H1 (cell line): Measurements from ENCODE around the gene CDK4. TPM values are rescaled to one million over a fixed set of nuclear protein-coding genes. Genes with fewer than 3 reads are reported as not detected.

ENCODE experiments used
- CTCF ChIA-PET: fragments of 300-600 bp; sonication (Branson Sonifier 250); formaldehyde crosslinking; loops from one replicate; lab custom pipeline; 2021; ENCODE audit not compliant: partially characterized antibody; lab: Charles Lee
- POLR2A ChIA-PET: fragments of 300-600 bp; sonication (Branson Sonifier 250); formaldehyde crosslinking; loops from one replicate; lab custom pipeline; 2021; ENCODE audit warnings: inconsistent platforms; ENCODE audit not compliant: partially characterized antibody; lab: Charles Lee
- DNase-seq, 2 experiments: peaks; one replicate each; pipeline versions ENCODE4 v3.0.0 to v3.0.0-alpha.2; 2010 to 2022; ENCODE audit warnings: low spot score in 2 of 2, low read depth in 1 of 2, mixed read lengths in 1 of 2
- FAIRE-seq: peaks from 2 replicates; lab custom pipeline; 2011; peaks lifted over from hg19 to GRCh38; lab: Jason Lieb, UNC
- H2AFZ ChIP-seq: 2 replicates; pipeline ENCODE4 v1.8.1; 2012; ENCODE audit warnings: low read length, inconsistent platforms
- H2AK5ac ChIP-seq: 2 replicates; pipeline ENCODE4 v1.6.1; 2013; ENCODE audit warnings: low read depth, low read length
- H2BK120ac ChIP-seq: replicated peaks from 2 replicates; pipeline ENCODE3; 2013; ENCODE audit warnings: low read depth, low read length, inconsistent platforms
- H2BK12ac ChIP-seq: 2 replicates; pipeline ENCODE4 v1.6.1; 2013; ENCODE audit warnings: low read depth, low read length
- H2BK15ac ChIP-seq: 2 replicates; pipeline ENCODE4 v1.6.1; 2013; ENCODE audit warnings: low read length
- H2BK20ac ChIP-seq: 2 replicates; pipeline ENCODE4 v1.6.1; 2013; ENCODE audit warnings: low read length
- H2BK5ac ChIP-seq: 2 replicates; pipeline ENCODE4 v1.6.1; 2013; ENCODE audit warnings: low read depth, low read length
- H3K14ac ChIP-seq: 2 replicates; pipeline ENCODE4 v1.6.1; 2013; ENCODE audit warnings: inconsistent platforms; ENCODE audit not compliant: insufficient read length
- H3K18ac ChIP-seq: 2 replicates; pipeline ENCODE4 v1.6.1; 2013; ENCODE audit warnings: low read length; ENCODE audit errors: extremely low read depth
- H3K23ac ChIP-seq: 2 replicates; pipeline ENCODE4 v1.6.1; 2013; ENCODE audit warnings: inconsistent platforms; ENCODE audit not compliant: insufficient read length
- H3K23me2 ChIP-seq: 2 replicates; pipeline ENCODE4 v1.6.1; 2013; ENCODE audit warnings: low read depth, low read length
- H3K27ac ChIP-seq: 2 replicates; pipeline ENCODE4 v1.6.1; 2011; ENCODE audit warnings: low read depth, low read length, inconsistent platforms
- H3K27me3 ChIP-seq, 4 experiments: replicated peaks in 1 of 4; 1 replicate in 1 of 4; 2 replicates in 3 of 4; pipeline versions ENCODE4 v1.6.1 to v1.8.1; 2011 to 2013; ENCODE audit warnings: low read length in 3 of 4, mild to moderate bottlenecking in 3 of 4, inconsistent platforms in 2 of 4, mixed read lengths in 2 of 4, moderate library complexity in 1 of 4; ENCODE audit not compliant: control insufficient read depth in 3 of 4, insufficient read depth in 3 of 4; ENCODE audit errors: extremely low read depth in 1 of 4
- H3K36me3 ChIP-seq, 4 experiments: 2 replicates each; pipeline versions ENCODE4 v1.6.1 to v1.8.1; 2011 to 2013; ENCODE audit warnings: mild to moderate bottlenecking in 4 of 4, low read length in 3 of 4, moderate library complexity in 2 of 4, control low read depth in 1 of 4, inconsistent platforms in 1 of 4; ENCODE audit not compliant: insufficient read depth in 4 of 4, control insufficient read depth in 2 of 4
- H3K4ac ChIP-seq: replicated peaks from 2 replicates; pipeline ENCODE3; 2013; ENCODE audit warnings: low read length, low read depth, mixed read lengths, inconsistent platforms; ENCODE audit not compliant: insufficient read length
- H3K4me1 ChIP-seq, 4 experiments: replicated peaks in 1 of 4; 1 replicate in 1 of 4; 2 replicates in 3 of 4; pipeline versions ENCODE4 v1.6.1 to v1.8.1; 2011 to 2013; ENCODE audit warnings: low read length in 3 of 4, inconsistent platforms in 2 of 4, mixed read lengths in 1 of 4; ENCODE audit not compliant: insufficient read depth in 4 of 4, control insufficient read depth in 3 of 4
- H3K4me2 ChIP-seq, 2 experiments: 2 replicates each; pipeline versions ENCODE4 v1.6.1 to v1.8.1; 2011 to 2013; ENCODE audit warnings: low read depth in 2 of 2, low read length in 2 of 2, control low read depth in 1 of 2, inconsistent platforms in 1 of 2, mild to moderate bottlenecking in 1 of 2; ENCODE audit not compliant: insufficient read depth in 1 of 2
- H3K4me3 ChIP-seq, 4 experiments: fragments of 200-600, 300-600 bp in 1 of 4; sonication (generic), shearing (Covaris generic), sonication (Bioruptor Twin) in 1 of 4; 2 replicates each; pipeline versions ENCODE4 v1.5.1 to v1.8.1; 2011 to 2016; ENCODE audit warnings: low read length in 4 of 4, low read depth in 3 of 4, control low read depth in 2 of 4, inconsistent platforms in 2 of 4, mild to moderate bottlenecking in 2 of 4, mixed read lengths in 1 of 4, moderate library complexity in 1 of 4; ENCODE audit not compliant: insufficient read depth in 2 of 4; ENCODE audit errors: extremely low read depth in 1 of 4
- H3K56ac ChIP-seq: replicated peaks from 2 replicates; pipeline ENCODE3; 2013; ENCODE audit warnings: low read depth, mild to moderate bottlenecking, mixed read lengths, low read length, inconsistent platforms; ENCODE audit not compliant: insufficient read length
- H3K79me1 ChIP-seq: 2 replicates; pipeline ENCODE4 v1.6.1; 2013; ENCODE audit warnings: low read depth, low read length, control low read depth
- H3K79me2 ChIP-seq, 2 experiments: 2 replicates each; pipeline versions ENCODE4 v1.6.1 to v1.8.1; 2012 to 2013; ENCODE audit warnings: low read length in 2 of 2, mild to moderate bottlenecking in 2 of 2, inconsistent platforms in 1 of 2; ENCODE audit not compliant: insufficient read depth in 2 of 2, control insufficient read depth in 1 of 2
- H3K9ac ChIP-seq, 4 experiments: replicated peaks in 1 of 4; 1 replicate in 1 of 4; 2 replicates in 3 of 4; pipeline versions ENCODE4 v1.6.1 to v1.8.1; 2011 to 2013; ENCODE audit warnings: low read depth in 3 of 4, low read length in 3 of 4, control low read depth in 2 of 4, mild to moderate bottlenecking in 2 of 4, moderate library complexity in 2 of 4, inconsistent platforms in 1 of 4; ENCODE audit errors: extremely low read depth in 1 of 4
- H3K9me3 ChIP-seq, 2 experiments: 2 replicates each; pipeline versions ENCODE4 v1.6.1 to v1.8.1; 2012 to 2013; ENCODE audit warnings: mild to moderate bottlenecking in 2 of 2, moderate library complexity in 2 of 2, control low read depth in 1 of 2, inconsistent platforms in 1 of 2, low read depth in 1 of 2, low read length in 1 of 2, mixed read lengths in 1 of 2; ENCODE audit not compliant: insufficient read depth in 2 of 2
- H4K20me1 ChIP-seq, 2 experiments: replicated peaks in 1 of 2; 2 replicates each; pipeline versions ENCODE3 to v1.8.1; 2011 to 2013; ENCODE audit warnings: inconsistent platforms in 2 of 2, low read length in 2 of 2, mild to moderate bottlenecking in 1 of 2; ENCODE audit not compliant: insufficient read depth in 2 of 2, control insufficient read depth in 1 of 2
- H4K5ac ChIP-seq: 2 replicates; pipeline ENCODE4 v1.6.1; 2013; ENCODE audit warnings: low read length, low read depth, mixed read lengths, inconsistent platforms; ENCODE audit not compliant: insufficient read length
- H4K8ac ChIP-seq: 2 replicates; pipeline ENCODE4 v1.8.0; 2013; ENCODE audit warnings: mild to moderate bottlenecking, moderate library complexity, low read length, inconsistent platforms; ENCODE audit not compliant: insufficient read depth; ENCODE audit errors: extremely low read depth
- H4K91ac ChIP-seq: replicated peaks from 2 replicates; pipeline ENCODE3; 2013; ENCODE audit warnings: low read length, mixed read lengths, inconsistent platforms; ENCODE audit not compliant: insufficient read length
- BACH1 ChIP-seq: IDR thresholded peaks from 2 replicates; pipeline ENCODE4 v1.6.1; 2012; ENCODE audit warnings: low read length, improper control_type of control experiment
- CREB1 ChIP-seq: IDR thresholded peaks from 2 replicates; pipeline ENCODE4 v1.6.1; 2012; ENCODE audit warnings: inconsistent platforms
- EP300 ChIP-seq, 2 experiments: IDR thresholded peaks; 1 replicate in 1 of 2; 2 replicates in 1 of 2; pipeline ENCODE4 v1.6.1; 2011 to 2012; ENCODE audit warnings: low read depth in 2 of 2, low read length in 2 of 2, mild to moderate bottlenecking in 2 of 2, borderline replicate concordance in 1 of 2, inconsistent platforms in 1 of 2, moderate library complexity in 1 of 2
- GABPA ChIP-seq: IDR thresholded peaks from 2 replicates; pipeline ENCODE4 v1.6.1; 2011; ENCODE audit warnings: mild to moderate bottlenecking, low read length, moderate library complexity, borderline replicate concordance; ENCODE audit not compliant: insufficient read depth
- GTF2F1 ChIP-seq: IDR thresholded peaks from 2 replicates; pipeline ENCODE4 v1.6.1; 2012; ENCODE audit warnings: low read depth, low read length, improper control_type of control experiment, borderline replicate concordance
- KDM1A ChIP-seq: fragments of 200-600, 300-600 bp; sonication (generic); IDR thresholded peaks from 2 replicates; pipeline ENCODE4 v1.7.1; 2016; ENCODE audit warnings: mild to moderate bottlenecking, low read length, borderline replicate concordance
- KDM5A ChIP-seq: fragments of 200-600 bp; IDR thresholded peaks from 2 replicates; pipeline ENCODE4 v1.7.1; 2012; ENCODE audit warnings: mild to moderate bottlenecking, low read length, inconsistent platforms, mixed read lengths
- NANOG ChIP-seq: IDR thresholded peaks from 2 replicates; pipeline ENCODE4 v1.6.1; 2011; ENCODE audit warnings: low read length, low read depth, mild to moderate bottlenecking, inconsistent platforms; ENCODE audit not compliant: insufficient read depth, poor library complexity, severe bottlenecking
- RBBP5 ChIP-seq: IDR thresholded peaks from 2 replicates; pipeline ENCODE4 v1.7.1; 2012; ENCODE audit warnings: low read depth, mild to moderate bottlenecking, inconsistent platforms, low read length, moderate library complexity, borderline replicate concordance
- SP4 ChIP-seq: IDR thresholded peaks from 2 replicates; pipeline ENCODE4 v1.6.1; 2012; ENCODE audit warnings: low read length, inconsistent platforms
- SRF ChIP-seq: IDR thresholded peaks from 2 replicates; pipeline ENCODE4 v1.6.1; 2011; ENCODE audit warnings: mild to moderate bottlenecking, low read depth, low read length, moderate library complexity
- TAF7 ChIP-seq: optimal IDR thresholded peaks from 2 replicates; pipeline ENCODE3; 2011; ENCODE audit warnings: low read depth, mild to moderate bottlenecking, inconsistent platforms, low read length, moderate library complexity, borderline replicate concordance
- TBP ChIP-seq: IDR thresholded peaks from 2 replicates; pipeline ENCODE4 v1.6.1; 2011; ENCODE audit warnings: low read depth, low read length, improper control_type of control experiment
- WGBS, 2 experiments: shearing (Covaris generic) in 1 of 2; methylation state at CpG; one replicate each; pipeline versions ENCODE4 v1.1.6 to v1.1.7; 2013 to 2015; ENCODE audit warnings: low lambda C conversion rate in 2 of 2, mixed read lengths in 2 of 2, inconsistent platforms in 1 of 2, low coverage in 1 of 2, missing lambda C conversion rate in 1 of 2; ENCODE audit not compliant: insufficient replicate concordance in 2 of 2, insufficient coverage in 1 of 2, insufficient read length in 1 of 2; ENCODE audit errors: extremely low coverage in 1 of 2, missing lambda C conversion rate in 1 of 2; 5-methylcytosine and 5-hydroxymethylcytosine counted together
- polyA plus RNA-seq, 7 experiments: library from polyadenylated mRNA; depleted of rRNA in 3 of 7; stranded (reverse) in 5 of 7; unstranded in 2 of 7; fragments of >200 nt in 5 of 7; fragments of 200-250 nt in 2 of 7; gene quantifications; 1 replicate in 5 of 7; 2 replicates in 1 of 7; 4 replicates in 1 of 7; pipeline versions ENCODE4 v1.2.1 to v1.2.3, GENCODE V29; 2011 to 2013; ENCODE audit warnings: missing spikeins in 2 of 7, mixed read lengths in 2 of 7
- total RNA-seq: library from RNA; stranded (reverse); fragmentation: NEBNext Ultra II Directional; extraction: Animal tissue kit (Norgen Biotek cat#: 25700); gene quantifications from 2 replicates; pipeline ENCODE4 v1.2.1, GENCODE V29; 2021
- TF ChIP-seq, protein P1 (sequence below): IDR thresholded peaks from 2 replicates; pipeline ENCODE4 v1.6.1; 2011; ENCODE audit warnings: low read depth, mild to moderate bottlenecking, low read length; ENCODE audit not compliant: insufficient read depth

The CDK4 gene
- total and polyA plus RNA-seq, 2 of the 8 experiments (the other 6 are each of a cell fraction or from before 2014, with no cell fraction given): 174 to 368 TPM

DNA sequence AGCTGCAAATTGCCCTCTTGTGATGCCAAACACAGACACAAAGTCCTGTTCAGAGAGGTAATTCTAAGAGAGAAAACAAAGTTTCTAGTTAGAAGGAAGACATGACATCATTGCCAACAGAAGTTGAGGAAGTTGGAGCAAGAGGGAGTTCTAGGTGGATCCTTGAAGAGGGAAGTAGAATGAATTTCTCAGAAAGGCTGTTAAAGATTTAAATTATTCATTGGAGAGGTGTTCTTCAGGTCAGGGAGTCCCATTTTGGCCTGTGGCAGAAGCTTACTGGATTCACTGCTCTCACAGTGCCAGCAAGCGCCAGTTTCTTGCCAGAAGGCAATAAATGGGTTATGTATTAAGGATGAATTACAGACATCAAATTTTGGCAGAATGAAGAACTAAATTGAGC is 45.8 kb upstream of the CDK4 start:
- Histone ChIP-seq H3K23me2 (no peaks in the 10 kb centered on the region), H3K4ac (no peak overlapping the region), H3K9ac (no peak overlapping the region), H3K18ac (no peak overlapping the region), H4K5ac (no peak overlapping the region), H3K14ac (no peak overlapping the region), H4K8ac (no peak overlapping the region), H4K20me1 (no peaks in the 10 kb centered on the region), H3K4me1 (no peaks in the 10 kb centered on the region), H3K79me2 (no peaks in the 10 kb centered on the region), H3K23ac (no peak overlapping the region), H3K9me3 (no peaks in the 10 kb centered on the region), H2AFZ (no peak overlapping the region), H4K91ac (no peak overlapping the region), H3K27me3 (no peaks in the 10 kb centered on the region), H2BK12ac (no peak overlapping the region), H2BK20ac (no peak overlapping the region), H3K4me2 (no peak overlapping the region), H2AK5ac (no peak overlapping the region), H3K4me3 (no peak overlapping the region), H3K36me3 (peaks cover 2 to 26% (median 16%) of the 10 kb centered on the region in 4 experiments; a peak in 7 of 8 replicates), H3K79me1 (no peaks in the 10 kb centered on the region; the same call in 1 of the 2 replicates), H2BK15ac (no peak overlapping the region), H3K56ac (no peak overlapping the region), H2BK5ac (no peak overlapping the region), H3K27ac (no peak overlapping the region), H2BK120ac (no peak overlapping the region)
- DNase-seq (no peak), FAIRE-seq (no peak)
- ChIA-PET POLR2A (interaction anchor here (8.0 kb wide), 1 partner anchor 20 kb away, joined by 71 read pairs; the partner anchor contains the start of gene AVIL), CTCF (interaction anchor here (0.7 to 6.9 kb wide), 3 partner anchors 9 to 115 kb away, joined by 3 to 146 read pairs (median 3); partner anchors contain the start of gene AVIL)
- WGBS, 2 experiments: 100% methylated on average over 1 of the region's 1 CpG; no CpG with 5 or more reads in 1 of the 2 experiments
- no peak for TF ChIP-seq NANOG
- TF ChIP-seq GABPA: no peak
- no peak for TF ChIP-seq CREB1
- TF ChIP-seq BACH1: no peak
- TF ChIP-seq, protein P1, sequence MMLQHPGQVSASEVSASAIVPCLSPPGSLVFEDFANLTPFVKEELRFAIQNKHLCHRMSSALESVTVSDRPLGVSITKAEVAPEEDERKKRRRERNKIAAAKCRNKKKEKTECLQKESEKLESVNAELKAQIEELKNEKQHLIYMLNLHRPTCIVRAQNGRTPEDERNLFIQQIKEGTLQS: no peak
- no peak for TF ChIP-seq TAF7
- TF ChIP-seq KDM5A: no peak
- no peak for TF ChIP-seq SRF
- no peak for TF ChIP-seq GTF2F1
- TF ChIP-seq SP4: no peak
- no peak for TF ChIP-seq EP300 (IDR thresholded peaks at IDR 0.05; ENCODE audit: borderline replicate concordance in 1 of 2, low read depth in 2 of 2, low read length in 2 of 2)
- TF ChIP-seq KDM1A: no peak
- no peak for TF ChIP-seq TBP
- TF ChIP-seq RBBP5: no peak
